CD4-positive, alpha-beta T cell treated with Interleukin-17A for 4 hours (primary cell): ENCODE results near the gene MRPL39.
"Not testable (repeated sequence)": the region's sequence is repeated elsewhere in the genome, so short reads cannot be mapped to it uniquely, and the experiment has no call there.

ENCODE experiments used
- DNase-seq: peaks from one replicate; pipeline ENCODE4 v3.0.0-alpha.2; 2020; ENCODE audit warnings: mixed read lengths

Gene MRPL39

GRCh38 chr21:25607151-25608043, at the start of gene MRPL39:
Gene MRPL39 (minus strand): TSS chr21:25607481. CDS start chr21:25607475, 6 bp downstream.
- peak; percentile 88 for DNase-seq

DNA sequence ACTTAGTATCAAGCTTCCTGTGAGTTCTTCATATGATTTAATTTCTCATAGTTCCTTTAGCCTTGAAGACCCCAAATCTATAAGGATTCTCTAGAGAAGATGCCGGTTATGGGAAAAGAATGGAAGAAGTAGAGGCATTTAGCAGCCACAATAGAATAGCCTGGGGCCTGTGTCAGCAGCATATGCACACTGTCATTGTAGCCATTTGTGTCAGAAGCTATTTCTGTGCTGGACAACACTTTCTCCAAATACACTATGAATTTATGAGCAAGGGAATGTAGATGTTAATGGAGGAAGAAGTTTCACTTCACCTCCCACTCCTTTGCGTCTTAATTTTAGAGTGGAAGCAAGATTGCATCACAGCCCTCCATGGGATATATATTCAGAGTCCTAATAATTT, 49.1 kb upstream of the MRPL39 start:
- no peak for DNase-seq

DNA sequence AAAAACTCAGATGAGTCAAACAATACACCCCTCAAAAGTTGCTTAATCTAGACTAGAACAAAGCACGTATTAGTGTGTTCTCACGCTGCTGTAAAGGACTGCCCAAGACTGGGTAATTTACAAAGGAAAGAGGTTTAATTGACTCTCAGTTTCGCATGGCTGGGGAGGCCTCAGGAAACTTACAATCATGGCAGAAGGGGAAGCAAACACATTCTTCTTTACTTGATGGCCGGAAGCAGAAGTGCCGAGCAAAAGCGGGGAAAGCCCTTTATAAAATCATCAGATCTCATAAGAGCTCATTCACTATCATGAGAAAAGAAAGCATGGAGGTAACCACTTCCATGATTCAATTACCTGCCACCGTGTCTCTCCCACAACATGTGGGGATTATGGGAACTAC, 41.9 kb upstream of the MRPL39 start:
- no peak for DNase-seq

GRCh38 chr21:25647647-25648046, 40.4 kb upstream of the MRPL39 start:
- no peak for DNase-seq

- no peak for DNase-seq
These were observed 39.2 kb upstream of the MRPL39 start for GRCh38 chr21:25646474-25646873.

GRCh38 chr21:25643486-25643885, 36.2 kb upstream of the MRPL39 start:
- no peak for DNase-seq

DNA sequence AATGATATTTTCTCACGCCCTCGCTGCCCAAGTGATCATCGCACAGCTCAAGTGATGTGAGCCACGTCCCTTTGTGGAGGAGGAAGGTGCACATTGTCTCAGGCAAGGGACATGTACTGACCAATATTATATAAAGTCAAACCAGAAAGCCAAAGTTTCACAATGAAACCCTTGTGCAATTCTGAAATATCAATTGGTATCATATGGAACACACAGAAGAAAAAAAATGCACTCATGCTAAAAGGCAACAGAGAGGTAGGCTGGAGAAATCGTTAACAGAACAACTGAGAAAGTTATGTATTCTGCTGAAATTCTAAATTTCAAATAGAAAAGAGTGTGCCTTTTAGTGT, 33.6 kb upstream of the MRPL39 start:
- DNase-seq, result no peak

DNA sequence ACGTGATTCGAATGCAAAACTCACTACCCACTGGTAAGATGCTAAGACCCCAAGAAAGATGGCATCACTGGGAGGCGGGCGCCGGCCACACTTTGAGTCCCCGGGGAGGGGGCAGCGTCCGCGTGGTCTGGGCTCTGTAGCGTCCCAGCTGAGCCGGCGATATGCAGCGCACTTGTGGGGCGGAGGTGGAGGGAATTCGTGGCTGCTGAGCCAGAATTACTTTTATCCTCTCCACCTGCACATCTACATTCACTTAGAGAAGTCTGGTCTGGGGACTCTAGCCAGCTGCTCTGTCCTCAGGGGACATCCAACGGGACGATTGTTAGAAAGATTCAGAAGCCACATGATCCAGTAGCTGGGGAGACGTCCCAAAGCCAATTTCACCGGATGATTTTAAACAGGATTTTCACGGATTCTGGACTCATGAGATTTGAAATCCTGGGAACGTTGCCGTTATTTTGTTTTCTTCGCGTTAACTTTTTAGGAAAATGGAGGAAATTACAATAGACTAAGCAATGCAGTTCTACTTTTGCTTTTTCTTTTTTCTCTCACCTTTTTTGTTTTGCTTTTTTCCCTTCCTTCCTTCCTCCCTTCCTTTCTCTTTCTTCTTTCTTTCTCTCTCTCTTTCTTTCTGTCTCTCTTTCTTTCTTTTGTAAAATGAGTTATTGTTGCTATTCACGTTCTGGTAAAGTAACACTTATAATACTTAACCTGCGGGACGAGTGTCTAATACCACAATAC, 33.1 kb upstream of the MRPL39 start:
- peak; percentile 16 for DNase-seq

GRCh38 chr21:25639551-25640201, 32.4 kb upstream of the MRPL39 start:
- peak; percentile 59 for DNase-seq

- DNase-seq, result peak; percentile 31
These were observed 31.6 kb upstream of the MRPL39 start, which contains the start of gene JAM2 for GRCh38 chr21:25638660-25639550. Gene JAM2 (plus strand): TSS chr21:25639258. CDS start chr21:25639822, 564 bp downstream.

DNA sequence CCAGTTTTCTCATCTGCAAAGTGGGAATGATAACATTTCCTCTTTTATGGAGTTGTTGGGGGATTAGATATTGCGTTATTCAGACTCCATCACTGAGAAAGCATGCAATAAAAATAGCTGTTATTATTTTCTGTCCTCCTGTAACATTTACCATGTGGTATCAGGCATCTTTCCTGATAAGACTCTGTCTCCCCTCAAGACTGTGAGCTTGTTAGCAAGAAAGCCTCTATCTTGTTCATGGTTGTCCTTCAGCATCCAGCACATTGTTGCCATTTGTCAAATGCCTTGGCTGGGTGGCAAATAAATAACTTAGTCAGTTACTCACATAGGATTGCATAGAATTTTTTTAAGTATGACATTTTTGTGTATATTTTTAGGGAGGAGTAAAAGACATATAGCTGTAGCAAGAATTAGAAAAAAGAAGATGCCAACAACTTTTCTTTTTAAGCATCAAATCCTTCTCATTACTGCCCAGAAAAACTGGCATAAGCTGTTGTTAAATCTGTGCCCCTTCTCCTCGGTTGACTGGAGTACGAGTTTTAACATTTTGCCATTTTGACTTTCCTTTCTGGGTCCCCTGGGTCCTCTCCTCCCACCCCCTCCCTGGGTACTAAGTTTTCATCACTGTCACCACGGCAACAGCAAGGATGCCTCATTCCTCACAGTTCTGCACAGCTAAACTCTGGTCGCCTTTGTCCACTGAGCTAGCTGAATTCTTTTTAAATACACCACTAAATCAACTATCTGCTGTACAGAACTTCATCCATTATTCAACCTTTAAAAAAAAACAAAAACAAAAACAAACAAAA, 30.8 kb upstream of the MRPL39 start:
- DNase-seq, result no peak

DNA sequence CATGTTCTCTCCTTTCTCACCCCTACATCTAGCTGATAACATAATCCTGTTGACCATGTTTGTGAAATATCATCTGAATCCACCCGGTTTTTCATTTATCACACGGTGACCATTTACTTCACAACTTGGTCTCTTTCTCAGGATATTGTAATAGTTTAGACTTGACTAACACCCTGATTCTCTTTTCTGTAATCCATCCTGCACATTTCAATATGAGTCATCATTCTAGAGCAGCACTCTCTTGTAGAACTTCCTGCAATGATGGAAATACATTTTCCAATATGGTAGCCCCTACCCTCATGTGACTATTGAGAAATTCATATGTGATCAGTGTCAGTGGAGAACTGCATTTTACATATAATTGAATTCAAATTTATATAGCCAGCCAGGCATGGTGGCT, 29.4 kb upstream of the MRPL39 start:
- DNase-seq, result no peak

GRCh38 chr21:25635310-25635709, 28.0 kb upstream of the MRPL39 start:
- no peak for DNase-seq

GRCh38 chr21:25632296-25632695, 25.0 kb upstream of the MRPL39 start:
- DNase-seq, result no peak

DNA sequence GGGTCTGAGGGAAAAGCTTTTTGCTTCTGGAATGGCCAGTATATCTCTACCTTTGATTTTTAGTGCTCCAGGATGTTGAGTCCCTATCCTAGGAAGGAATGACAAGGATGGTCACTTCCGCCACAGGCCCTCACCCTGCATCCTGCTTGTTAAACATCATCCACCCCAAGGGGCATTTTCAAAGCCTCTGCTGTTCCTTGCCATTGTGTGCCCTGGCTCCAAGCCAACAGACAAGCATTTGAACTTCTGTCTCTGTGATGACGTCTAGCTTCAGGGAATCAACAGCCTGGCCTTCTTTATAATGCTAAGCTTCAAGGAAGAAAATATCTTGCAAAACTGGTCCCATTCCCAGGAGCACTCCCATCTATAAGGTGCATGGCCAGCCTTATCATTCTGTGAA, 19.5 kb upstream of the MRPL39 start:
- no peak for DNase-seq

DNA sequence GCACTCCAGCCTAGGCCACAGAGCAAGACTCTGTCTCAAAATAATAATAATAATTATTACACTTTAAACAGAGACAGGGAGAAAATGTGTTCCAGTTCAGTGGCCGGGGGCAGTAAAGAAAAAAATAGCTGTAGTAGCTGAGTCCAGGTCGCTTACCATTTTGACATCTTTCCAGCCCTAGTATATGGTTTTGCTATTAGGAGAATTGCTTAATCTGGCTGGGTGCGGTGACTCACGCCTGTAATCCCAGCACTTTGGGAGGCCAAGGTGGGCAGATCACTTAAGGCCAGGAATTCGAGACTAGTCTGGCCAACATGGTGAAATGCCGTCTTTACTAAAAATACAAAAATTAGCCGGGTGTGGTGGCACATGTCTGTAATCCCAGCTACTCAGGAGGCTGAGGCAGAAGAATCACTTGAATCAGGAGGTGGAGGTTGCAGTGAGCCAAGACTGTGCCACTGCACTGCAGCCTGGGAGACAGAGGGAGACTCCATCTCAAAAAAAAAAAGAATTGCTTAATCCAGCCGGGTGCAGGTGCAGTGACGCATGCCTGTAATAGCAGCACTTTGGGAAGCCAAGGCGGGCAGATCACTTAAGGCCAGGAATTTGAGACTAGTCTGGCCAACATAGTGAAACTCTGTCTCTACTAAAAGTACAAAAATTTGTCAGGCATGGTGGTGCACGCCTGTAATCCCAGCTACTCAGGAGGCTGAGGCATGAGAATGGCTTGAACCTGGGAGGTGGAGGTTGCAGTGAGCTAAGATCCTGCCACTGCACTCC, 18.7 kb upstream of the MRPL39 start:
- not testable (repeated sequence) for DNase-seq

DNA sequence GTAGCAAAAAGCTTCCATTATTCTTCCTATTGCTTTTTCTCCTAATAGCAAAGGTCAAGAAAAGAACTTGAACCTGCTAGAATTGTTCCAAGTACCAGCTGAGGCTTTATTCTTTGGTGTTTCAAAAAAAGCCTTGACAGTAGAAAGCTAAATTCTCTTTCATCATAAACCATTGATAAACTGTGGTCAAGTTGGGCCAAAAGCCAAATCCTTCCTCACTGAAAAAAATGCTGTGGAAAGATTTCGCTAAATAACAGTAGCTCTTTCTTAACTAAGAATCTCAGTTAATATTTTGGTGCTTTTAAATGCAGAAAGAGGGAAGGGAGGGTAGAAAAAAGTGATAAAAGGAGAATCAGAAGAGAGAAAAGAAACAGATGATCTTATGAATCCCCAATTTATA, 17.8 kb upstream of the MRPL39 start:
- DNase-seq, result no peak

GRCh38 chr21:25624511-25624910, 17.2 kb upstream of the MRPL39 start:
- no peak for DNase-seq

DNA sequence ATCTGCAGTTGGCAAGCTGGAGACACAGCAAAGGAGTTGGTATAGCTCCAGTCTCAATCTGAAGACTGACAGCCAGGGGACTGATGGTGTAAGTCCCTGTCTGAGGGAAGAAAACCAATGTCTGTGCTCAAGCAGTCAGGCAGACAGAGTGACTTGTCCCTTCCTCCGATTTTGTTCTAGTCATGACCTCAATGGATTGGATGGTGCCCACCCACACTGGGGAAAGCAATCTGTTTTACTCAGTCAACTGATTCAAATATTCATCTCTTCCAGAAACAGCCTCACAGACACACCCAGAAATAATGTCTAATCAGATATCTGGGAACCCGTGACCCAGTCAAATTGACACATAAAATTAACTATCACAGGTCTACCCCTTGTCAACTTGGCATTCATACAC, 11.9 kb upstream of the MRPL39 start:
- no peak for DNase-seq

DNA sequence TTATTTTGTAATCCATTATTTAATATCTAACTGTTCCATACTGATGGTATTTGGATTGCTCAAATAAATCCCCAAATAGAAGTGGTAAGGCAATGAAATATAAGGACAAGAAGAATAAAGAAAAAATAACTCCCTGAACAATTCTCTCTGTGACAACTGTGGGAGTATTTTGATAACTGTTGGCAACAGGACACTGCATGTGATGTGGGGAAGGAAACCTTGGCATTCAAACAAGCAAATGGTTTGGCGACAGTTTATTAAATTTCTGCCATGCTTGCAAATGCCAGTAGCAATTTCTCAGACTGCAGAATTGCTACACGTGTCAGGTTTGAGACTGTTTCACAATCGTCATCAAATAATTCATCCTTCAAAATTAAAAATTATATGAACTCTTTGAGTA, 8.6 kb upstream of the MRPL39 start:
- DNase-seq, result no peak

DNA sequence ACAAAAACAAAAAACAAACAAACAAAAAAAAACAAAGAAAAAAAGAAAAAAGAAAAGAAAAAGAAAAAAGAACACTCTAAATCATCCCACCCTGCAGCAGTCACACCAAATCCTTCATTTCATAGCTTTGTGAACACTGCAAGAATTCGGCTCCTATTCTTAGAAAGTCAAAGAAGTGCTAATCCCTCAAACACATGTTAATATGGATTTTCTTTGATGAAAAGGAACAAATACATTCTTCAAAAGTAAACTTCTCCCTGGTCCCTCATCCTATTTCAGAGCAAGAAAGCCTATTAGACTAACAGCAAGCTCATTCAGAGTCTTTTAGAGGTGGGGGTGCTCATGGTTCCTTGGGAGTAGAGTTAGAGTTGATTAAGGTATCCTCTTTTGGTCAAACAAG, 7.2 kb upstream of the MRPL39 start:
- no peak for DNase-seq
